NK-92 (cell line): Measurements from ENCODE around the gene PI4KA.
"Not testable (repeated sequence)": the region's sequence is repeated elsewhere in the genome, so short reads cannot be mapped to it uniquely, and the experiment has no call there.

ENCODE experiments used
- DNase-seq: peaks from one replicate; lab custom pipeline; 2025; ENCODE audit not compliant: unreplicated experiment; lab: John Stamatoyannopoulos, UW

The PI4KA gene

DNA sequence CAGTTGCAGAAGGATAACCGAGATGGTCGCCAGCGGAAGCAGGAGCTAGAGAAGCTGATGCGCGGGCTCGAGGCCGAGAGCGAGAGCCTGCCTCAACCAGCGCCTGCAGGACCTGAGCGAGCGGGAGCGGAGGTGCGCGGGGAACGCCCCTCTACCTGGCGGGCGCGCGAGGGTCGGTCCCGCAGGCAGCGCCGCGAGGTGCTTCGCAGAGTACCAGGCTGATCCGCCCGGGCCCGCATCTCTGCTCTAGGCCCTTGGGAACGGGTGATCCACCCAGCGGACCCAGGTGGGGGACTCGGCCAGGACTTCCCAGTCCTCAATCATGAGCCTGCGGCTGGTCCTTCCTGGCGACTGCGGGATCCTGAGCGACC is 156.5 kb downstream of the PI4KA start:
- not testable (repeated sequence) for DNase-seq

DNA sequence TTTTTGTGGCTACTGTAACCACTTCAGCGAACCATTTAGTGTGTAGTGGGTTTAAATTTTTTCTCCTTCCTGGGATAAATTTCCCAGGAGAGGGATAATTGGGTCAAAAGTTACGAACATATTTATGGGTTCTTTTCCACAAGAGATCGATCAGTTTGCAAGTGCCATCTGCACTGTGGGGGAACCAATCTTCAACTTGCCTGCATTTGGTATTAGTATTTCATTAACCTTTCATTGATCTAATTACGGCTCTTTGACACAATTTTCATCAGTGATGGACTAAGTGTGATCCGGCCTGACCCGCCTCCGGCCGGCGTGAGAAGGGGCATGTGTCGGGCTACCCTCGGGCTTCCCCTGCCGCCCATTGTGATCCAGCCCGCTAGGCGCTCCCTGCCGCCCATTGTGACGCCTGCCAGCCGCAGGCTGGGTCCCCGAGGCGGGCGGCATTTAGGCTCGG is 156.9 kb downstream of the PI4KA start:
- not testable (repeated sequence) for DNase-seq

DNA sequence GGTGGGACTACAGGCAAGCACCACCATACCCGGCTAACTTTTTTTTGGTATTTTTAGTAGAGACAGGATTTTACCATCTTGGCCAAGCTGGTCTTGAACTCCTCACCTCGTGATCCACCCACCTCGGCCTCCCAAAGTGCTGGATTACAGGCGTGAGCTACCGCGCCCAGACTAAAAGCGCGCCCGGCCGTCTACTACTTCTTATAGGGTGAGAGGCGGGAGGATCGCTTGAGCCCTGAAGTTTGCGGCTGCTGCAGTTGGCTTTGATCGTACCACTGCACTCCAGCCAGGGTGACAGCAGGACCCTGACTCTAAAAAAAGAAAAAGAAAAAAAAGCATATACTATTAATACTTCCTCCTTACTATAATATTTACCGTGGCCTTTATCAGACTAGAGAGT is 158.3 kb downstream of the PI4KA start:
- not testable (repeated sequence) for DNase-seq

DNA sequence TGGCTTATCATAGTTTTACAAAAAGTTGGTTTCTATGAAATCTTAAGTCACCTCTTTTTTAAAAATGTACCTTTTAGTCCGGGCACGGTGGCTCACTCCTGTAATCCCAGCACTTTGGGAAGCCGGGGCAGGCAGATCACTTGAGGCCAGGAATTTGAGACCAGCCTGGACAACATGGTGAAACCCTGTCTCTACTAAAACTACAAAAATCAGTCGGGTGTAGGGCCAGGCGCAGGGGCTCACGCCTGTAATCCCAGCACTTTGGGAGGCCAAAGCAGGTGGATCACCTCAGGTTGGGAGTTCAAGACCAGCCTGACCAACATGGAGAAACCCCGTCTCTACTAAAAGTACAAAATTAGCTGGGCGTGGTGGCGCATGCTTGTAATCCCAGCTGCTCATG is 158.8 kb downstream of the PI4KA start:
- DNase-seq: not testable (repeated sequence)

DNA sequence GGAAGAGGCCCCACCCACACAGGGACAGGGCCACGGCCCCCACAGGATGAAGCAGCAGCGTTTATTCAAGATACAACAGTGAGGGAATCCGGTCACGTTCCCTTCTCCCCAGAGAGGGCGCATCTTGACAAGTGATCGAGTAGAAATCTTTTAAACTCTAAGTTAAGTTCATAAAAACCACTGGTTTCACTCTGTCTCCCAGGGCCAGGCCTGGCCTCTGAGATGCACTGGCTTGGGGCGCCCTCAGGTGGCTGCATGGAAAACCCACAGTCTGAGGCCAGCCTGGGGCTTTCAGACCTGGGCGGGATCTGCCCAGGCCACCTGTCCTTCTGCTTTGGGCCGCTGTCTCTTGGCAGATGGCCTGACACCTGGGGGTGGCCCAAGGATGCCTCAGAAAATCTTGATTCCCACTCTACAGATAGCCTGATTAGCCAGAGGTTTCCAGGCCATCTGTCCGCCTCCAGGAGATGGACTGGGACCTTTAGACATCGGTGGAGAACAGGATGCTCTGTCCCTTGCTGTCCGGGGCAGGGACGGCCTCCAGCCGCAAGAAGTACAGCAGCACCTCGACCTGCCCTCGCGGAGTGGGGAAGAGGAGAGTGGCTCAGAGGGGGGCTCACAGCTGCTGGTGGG is 161.0 kb downstream of the PI4KA start:
- DNase-seq: not testable (repeated sequence)

DNA sequence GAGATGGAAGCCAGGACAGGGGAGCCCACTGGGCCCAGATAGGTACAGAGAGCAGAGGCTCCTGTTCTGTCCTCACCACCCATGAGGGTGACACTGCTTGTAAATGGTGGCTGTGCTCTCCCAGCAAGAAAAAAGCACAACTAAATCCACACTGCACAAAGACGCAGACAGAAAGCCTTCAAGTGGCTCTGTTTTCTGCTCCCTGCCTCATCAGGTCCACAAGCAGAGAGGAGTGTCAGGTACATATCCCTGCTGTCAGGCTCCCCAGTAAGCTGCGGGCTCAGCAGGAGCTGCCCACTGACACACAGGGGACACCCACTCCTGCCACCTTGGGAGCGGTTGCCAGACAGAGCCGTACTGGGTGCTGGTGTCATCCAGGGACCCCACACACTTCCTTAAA is 162.6 kb downstream of the PI4KA start:
- DNase-seq: not testable (repeated sequence)

DNA sequence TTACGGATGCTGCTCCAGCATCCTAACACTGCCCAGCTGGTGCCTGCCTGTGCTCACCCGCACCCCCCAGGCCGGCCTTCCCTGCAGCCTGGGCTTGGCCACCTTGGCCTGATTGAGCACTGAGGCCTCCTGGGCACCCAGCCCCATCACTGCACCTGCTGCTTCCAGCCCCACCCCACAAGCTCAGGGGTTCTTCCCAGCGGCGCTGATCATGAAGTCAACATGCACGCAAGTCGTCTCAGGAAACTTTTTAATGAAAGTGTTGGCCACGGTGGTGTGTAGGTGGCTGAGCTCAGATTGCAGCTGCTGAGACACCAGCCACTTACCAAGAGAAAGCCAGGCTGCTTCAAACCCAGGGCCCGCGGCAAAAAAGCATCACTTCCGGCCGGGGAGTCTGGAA is 163.4 kb downstream of the PI4KA start:
- not testable (repeated sequence) for DNase-seq

DNA sequence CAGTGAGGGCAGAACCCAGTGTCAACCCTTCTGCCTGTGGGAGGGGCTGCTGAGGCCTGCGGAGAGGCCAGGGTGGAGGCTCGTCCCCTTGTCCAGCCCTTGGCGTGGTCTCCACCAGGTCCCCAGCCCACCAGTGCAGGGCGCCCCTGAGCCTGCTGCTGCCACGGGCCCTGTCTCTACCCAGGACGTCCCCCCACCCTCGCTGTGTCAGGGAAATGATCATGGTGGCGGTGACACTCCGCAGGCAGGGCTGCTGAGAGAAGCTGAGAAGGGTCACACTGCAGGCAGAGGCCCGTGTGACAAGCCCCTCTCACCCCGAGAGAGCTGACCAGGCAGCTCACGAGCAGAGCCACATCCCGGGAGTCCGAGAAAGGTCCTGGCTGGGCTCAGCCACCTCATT is 164.4 kb downstream of the PI4KA start:
- not testable (repeated sequence) for DNase-seq

DNA sequence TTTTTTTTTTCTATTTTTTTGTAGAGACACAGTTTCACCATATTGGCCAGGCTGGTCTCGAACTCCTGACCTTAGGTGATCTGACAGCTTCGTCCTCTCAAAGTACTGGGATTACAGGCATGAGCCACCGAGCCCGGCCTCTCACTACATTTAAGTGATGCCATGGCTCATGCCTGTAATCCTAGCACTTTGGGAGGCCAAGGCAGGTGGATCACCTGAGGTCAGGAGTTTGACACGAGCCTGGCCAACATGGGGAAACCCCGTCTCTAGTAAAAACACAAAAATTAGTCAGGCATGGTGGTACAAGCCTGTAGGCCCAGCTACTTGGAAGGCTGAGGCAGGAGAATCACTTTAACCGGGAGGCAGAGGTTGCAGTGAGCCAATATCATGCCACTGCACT is 165.7 kb downstream of the PI4KA start:
- DNase-seq: not testable (repeated sequence)

DNA sequence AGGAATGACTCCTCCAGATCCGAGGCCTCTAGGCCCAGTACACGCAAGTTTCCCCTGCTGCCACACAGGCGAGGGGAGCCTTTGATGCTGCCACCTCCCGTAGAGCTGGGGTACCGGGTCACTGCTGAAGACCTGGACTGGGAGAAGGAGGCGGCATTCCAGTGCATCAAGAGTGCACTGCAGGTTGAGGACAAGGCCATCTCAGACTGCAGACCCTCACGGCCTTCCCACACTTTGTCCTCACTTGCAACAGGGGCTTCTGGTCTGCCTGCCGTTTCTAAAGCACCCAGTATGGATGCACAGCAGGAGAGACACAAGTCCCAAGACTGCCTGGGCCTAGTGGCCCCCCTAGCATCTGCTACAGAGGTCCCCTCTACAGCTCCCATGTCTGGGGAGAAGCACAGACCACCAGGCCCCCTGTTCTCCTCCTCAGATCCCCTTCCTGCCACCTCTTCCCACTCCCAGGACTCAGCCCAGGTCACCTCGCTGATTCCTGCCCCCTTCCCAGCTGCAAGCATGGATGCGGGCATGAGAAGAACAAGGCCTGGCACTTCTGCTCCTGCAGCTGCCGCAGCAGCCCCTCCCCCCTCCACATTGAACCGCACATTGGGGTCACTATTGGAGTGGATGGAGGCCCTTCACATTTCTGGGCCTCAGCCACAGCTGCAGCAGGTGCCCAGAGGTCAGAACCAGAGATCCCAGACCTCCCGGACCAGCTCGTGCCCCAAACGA is 167.9 kb downstream of the PI4KA start:
- not testable (repeated sequence) for DNase-seq

DNA sequence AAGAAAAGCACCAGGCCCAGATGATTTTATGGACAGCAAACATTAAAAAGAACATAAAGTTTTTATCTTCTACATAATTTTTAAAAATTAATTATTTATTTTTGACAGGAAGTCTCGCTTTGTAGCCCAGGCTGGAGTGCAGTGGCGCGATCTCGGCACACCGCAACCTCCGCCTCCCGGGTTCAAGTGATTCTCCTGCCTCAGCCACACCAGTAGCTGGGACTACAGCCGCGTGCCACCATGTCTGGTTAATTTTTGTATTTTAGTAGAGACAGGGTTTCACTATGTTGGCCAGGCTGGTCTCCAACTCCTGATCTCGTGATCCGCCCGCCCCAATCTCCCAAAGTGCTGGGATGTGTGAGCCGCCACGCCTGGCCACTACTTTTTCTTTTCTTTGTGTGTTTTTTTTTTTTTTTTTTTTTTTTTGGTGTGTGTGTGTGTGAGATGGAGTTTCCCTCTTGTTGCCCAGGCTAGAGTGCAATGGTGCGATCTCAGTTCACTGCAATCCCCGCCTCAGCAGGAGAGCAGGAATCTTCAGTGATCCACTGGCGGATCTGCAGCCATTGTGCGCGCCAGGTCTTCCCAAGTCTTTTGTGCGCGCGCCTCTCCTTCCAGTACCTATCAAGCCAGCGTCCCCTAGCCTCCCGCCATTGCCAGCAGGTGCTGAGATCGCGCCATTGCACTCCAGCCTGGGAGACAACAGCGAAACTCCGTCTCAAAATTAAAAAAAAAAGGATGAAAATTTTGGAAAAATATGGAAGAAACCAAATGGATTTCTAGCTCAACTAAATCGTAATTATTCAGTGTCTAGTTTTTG is 171.0 kb downstream of the PI4KA start:
- not testable (repeated sequence) for DNase-seq

DNA sequence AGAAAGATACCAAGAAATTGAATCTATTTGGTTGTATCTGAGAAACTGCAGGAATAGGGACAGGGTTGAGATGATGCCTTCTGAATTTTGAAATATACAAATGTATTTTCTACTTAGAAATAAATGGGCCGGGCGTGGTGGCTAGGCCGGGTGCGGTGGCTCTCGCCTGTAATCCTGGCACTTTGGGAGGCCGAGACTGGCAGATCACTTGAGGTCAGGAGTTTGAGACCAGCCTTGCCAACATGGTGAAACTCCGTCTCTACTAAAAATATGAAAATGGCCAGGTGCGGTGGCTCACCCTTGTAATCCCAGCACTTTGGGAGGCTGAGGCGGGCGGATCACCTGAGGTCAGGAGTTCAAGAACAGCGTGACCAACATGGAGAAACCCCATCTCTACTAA is 172.8 kb downstream of the PI4KA start:
- DNase-seq: not testable (repeated sequence)

DNA sequence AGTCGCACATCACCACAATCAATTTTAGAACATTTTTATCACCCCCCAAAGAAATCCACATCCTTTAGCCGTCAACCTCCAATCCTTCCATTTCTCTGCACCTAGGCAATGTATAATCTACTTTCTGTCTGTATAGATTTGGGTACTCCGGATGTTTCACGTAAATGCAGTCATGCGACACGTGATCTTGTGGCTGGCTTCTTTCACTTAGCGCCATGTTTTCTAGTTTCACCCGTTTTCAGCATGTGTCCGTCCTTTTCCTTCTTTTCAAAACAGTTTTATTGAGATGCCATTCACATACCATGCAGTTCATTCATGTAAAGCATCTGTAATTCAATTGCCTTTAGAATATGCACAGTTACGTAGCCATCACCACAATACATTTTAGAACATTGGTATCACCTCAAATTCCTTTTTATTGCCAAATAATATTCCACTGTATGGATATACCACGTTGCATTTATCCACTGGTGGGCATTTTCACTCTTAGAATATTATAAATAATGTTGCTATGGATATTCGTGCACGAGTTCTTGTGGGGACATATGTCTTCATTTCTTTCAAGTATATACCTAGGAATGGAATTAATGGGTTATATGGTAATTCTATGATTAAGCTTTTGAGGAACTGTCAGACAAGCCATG is 179.7 kb downstream of the PI4KA start:
- not testable (repeated sequence) for DNase-seq

DNA sequence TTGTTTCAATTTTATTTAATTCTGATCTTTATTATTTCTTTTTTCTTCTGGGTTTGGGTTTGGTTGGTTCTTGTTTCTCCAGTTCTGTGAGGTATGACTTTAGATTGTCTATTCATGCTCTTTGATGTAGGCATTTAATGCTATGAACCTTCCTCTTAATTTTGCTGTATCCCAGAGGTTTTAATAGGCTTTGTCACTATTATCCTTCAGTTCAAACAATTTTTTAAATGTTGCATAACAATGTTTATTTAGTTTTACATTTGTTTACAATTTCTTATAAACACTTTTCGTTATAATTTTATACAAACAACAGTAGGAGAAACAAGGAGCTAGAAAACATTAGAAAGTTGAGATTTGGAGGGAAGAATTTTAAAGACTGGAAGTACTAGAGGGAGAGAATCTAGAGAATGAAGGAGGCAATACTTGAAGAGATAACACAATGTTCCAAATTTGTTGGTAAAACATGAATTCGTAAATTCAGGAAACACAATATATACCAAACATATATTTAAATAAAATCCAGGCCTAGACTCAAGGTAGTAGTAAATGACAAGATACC is 180.8 kb downstream of the PI4KA start:
- DNase-seq: no peak

DNA sequence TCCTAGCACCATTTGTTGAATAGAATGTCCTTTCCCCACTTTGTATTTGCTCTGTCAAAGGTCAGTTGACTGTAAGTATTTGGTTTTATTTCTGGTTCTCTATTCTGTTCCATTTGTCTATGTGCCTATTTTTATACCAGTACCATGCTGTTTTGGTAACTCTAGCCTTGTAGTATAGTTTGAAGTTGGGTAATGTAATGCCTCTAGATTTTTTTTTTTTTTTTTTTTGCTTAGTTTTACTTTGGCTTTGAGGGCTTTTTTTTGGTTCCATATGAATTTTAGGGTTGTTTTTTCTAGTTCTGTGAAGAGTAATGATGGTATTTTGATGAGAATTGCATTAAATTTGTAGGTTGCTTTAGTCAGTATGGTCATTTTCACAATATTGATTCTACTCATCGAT is 183.0 kb downstream of the PI4KA start:
- DNase-seq: not testable (repeated sequence)

DNA sequence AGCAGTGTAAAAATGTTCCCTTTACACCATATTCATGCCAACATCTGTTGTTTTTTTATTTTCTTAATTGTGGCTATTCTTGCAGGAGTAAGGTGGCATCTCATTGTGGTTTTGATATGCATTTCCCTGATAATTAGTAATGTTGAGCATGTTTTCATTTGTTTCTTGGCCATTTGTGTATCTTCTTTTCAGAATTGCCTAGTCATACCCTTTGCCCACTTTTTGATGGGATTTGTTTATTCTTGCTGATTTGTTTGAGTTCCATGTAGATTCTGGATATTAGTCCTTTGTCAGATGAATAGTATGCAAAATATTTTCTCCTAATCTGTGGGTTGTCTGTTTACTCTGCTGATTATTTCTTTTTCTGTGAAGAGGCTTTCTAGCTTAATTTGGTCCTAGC is 183.6 kb downstream of the PI4KA start:
- no peak for DNase-seq

DNA sequence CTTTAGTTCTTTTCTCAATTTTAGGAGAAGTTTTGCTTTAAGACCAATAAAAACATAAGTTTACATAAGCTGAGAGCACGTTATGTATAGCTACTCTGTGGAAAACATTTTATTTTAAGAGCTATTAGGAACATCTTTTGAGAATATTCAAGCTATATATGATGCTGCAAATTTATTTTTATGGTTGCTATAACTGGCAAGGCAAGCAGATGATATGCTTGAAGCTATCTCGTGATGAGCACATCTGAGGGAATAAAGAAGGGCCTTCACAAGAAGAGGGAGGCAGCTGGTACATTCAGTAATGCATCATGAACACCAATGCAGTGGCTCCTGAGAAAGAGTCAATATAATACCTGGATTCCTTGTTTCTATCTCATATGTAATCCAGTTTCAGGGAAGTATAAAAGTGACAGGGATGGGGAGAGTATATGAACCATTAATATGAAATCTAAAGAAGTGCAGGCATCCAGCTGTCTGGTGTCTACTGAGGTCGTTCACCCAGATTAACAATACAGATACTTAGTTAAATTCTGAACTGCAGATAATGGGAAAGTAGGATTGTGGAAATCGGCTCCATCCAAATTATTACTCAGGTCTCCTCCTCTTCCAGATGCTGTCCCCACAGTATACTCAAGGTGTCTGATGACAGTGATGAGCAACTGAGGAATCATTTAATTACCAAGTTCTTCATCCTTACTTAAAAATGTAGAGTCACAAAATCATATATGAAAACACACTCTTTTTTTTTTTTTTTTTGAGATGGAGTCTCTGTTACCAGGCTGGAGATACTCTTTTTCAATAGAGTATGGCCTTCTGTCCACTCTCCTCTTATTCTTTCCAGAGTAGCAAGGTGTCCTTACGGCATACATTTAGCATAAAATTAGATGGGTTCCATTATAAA is 185.1 kb downstream of the PI4KA start:
- DNase-seq: no peak

DNA sequence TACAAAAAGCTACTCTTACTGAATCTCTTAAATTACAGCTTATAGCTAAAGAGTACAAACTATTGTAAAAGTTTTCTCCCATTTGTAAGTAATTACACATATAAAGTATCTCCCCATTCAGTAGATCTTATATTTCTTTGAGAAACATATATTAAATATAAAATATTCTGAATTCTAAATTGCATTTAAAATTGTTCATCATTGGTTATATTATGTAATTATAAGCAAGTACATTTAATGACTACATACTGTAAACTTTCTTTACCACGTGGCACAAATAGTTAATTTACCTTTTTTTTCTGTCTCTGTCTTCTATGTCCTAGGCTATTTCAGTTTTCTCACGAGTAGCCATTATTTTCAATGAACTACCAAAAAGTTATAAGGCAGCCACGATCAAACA is 185.9 kb downstream of the PI4KA start:
- DNase-seq: no peak

DNA sequence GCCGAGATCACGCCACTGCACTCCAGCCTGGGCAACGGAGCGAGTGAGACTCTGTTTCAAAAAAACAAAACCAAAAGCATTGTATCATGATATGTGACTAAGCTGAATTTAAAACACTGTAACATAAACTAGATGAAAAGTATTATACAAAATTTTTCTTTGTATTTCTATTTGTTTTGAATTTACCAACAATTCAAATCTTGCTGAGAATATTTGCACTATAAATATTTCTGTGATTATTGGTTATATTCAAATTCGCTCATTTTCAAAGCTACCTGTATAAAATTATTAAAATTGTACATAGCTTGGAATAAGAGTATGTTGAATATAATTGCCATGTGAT is 186.6 kb downstream of the PI4KA start:
- no peak for DNase-seq
